Measurements from ENCODE around the gene HSD3B7.
A peak's percentile ranks its signal among the peaks of the same experiment; 100 is the strongest.

Gene HSD3B7

DNA sequence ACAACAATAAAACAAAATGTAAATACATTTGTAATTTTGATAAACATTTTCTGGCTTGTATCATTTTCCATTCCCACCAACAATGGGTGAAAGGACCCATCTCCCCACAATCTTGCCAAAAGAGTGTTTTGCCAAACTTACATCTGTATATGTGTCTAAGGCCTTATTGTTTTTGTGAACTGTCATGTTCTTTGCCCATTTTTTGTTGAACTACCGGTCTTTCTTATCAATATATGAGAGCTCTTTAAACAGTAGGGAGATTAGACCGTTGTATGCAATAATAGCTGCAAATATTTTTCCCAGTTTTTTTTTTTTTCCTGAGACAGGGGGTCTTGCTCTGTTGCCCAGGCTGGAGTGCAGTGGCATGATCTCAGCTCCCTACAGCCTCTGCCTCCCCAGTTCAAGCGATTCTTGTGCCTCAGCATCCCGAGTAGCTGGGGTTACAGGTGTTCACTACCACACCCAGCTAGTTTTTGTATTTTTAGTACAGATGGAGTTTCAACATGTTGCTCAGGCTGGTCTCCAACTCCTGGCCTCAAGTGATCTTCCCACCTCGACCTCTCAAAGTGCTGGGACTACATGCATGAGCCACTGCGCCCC, 38.7 kb downstream of the HSD3B7 start:
- no peak for DNase-seq (ENCODE audit: low spot score)

DNA sequence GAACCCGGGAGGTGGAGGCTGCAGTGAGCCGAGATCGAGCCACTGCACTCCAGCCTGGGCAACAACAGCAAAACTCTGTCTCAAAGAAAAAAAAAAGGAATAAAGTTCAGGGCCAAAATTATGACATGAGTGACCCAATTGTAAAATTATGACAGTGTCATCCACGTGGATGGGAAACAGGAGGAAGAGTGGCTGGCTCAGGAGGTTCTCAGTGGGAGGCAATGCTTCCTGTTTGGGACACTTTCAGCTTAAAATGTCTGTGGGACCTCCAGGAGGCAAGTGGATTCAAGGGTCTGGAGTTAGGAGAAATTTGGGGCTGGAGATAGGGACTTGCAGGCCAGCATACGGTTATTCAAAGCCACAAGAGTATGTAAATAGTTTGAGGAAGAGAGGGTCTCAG, 40.3 kb downstream of the HSD3B7 start:
- DNase-seq (ENCODE audit: low spot score) = no peak

DNA sequence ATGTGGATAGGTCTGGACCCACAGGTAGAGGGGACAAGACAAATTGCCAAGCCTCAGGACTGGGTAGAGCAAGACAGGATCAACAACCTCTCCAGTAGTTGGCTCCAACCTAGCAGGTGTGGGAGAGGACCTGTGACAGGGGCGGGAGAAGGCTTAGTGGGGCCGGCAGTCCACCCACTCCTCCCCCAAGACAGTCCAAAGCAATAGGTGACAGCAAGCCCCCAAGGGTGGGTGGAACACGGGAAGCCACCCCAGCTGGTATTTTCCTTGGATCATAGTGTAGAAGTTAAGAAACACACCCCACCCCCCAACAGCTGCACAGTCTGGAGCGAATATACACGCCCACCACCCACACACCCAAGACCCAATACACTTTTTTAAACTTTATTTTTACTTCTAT, 44.3 kb downstream of the HSD3B7 start:
- DNase-seq (ENCODE audit: low spot score) = no peak

DNA sequence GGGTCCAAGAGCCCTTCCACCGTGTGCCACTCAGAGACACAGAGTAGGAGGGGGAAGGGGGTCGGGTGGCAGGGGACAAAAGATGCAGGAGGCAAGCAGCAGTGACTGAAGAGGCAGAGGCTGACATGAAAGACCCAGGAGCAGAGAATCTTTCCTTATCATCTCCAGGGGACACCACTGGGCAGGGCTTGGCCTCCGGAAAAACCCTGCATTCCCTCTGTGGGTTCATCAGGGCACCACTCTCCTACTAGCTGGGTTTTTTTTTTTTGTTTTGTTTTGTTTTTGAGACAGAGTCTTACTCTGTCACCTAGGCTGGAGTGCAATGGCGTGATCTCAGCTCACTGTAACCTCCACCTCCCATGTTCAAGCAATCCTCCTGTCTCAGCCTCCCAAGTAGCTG, 46.3 kb downstream of the HSD3B7 start:
- no peak for DNase-seq (ENCODE audit: low spot score)

DNA sequence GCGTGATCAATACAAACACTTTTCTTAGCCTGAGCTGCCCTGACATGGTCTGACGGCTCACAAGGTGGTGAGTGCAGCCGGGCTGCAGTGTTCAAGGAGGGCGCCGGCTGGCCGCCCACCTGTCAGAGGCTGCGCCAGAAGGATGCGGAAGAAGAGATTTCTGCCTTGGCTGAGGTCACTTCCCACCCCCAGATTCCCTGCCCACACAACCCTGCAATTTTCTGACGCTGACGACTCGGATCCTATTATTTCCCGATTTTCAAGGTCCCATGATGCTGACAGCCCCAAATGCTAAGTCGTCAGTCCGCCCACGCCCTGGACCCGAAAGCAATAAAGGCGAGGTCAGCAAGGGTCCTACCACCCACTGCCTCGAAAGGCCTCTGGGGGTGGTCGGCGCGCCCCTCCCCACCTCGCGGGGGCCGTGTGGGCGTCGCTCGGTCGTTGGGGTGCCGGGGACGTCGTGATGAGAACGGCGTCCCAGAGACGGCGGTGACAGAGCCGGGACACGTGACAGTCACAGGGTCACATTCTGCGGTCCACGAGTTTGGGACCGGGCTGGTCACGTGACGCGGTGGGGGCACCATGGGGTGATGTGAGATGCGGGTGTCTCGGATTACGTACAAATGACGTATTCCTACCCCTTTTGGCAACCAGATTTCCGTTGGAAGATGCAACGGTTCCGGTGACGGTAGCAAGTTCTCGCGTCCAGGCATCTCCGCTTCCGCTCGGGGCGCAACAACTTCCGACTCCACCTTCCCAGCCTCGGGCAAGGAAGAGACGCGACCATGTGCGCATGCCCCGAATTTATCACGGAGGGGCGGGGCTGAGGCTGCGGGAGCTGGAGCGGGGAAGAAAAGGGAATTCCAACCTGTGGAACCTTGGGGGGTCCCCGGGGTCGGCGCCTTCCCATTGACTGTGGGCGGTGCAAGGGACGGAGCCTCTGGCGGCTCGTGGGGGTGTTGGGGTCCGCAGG, 48.0 kb downstream of the HSD3B7 start, which contains the start of gene STX4:
STX4 (plus strand) TSS at position 823 of the 973 bp plus-strand sequence. CDS start 248 bp downstream, outside the sequence.
- peak; percentile 98 for DNase-seq (ENCODE audit: low spot score)

DNA sequence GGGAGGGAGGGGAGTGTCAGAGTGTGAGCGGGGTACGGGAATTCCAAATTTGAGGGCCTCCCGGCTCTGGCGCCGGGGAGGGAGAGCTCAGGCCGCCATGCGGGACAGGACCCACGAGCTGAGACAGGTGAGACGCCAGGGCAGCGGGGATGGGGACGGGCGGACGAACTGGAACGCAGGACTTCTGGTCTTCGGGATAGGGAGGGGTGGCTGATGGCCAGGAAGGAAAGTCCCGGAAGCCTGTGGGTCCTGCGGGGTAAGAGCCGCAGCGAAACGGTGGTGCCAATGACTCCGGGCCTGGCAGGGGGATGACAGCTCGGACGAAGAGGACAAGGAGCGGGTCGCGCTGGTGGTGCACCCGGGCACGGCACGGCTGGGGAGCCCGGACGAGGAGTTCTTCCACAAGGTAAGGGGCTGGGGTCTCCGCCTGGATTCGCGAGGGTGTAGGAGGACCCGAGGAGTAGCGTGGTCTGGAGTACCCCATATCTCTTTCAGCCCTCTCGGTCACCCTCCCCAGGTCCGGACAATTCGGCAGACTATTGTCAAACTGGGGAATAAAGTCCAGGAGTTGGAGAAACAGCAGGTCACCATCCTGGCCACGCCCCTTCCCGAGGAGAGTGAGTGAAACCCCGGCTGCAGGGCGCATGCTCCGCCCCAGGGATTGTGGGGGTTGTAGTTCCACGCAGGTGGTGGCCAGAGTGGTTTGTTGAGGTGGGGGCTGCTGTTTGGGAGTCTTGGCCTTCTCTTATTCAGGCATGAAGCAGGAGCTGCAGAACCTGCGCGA, 48.9 kb downstream of the HSD3B7 start:
- peak; percentile 91 for DNase-seq (ENCODE audit: low spot score)

DNA sequence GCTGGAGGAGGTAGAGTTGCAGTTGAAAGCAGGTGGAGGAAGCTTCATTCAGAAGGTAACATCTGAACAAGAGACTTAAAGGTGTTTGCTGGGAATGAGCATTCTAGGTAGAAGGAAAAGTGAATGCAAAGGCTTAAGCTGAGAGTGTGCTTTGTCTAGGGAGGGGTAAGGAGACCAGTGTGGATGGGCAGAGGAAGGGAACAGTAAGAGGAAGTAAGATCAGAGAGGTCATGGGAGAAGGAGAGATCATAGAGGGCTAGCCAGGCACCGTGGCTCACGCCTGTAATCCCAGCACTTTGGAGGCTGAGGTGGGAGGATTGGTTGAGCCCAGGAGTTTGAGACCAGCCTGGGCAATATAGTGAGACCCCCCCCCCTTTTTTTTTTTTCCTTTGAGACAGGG, 51.7 kb downstream of the HSD3B7 start:
- no peak for DNase-seq (ENCODE audit: low spot score)

Data from NAMALWA (cell line).